HG02678 (cell line): ENCODE results near the gene KIF12.

Source experiments
- ATAC-seq: cut with Tn5 transposase; IDR thresholded peaks from one replicate; pipeline ENCODE4 v1.9.1; 2021; ENCODE audit warnings: mild to moderate bottlenecking, moderate library complexity; ENCODE audit not compliant: unreplicated experiment

Gene KIF12

DNA sequence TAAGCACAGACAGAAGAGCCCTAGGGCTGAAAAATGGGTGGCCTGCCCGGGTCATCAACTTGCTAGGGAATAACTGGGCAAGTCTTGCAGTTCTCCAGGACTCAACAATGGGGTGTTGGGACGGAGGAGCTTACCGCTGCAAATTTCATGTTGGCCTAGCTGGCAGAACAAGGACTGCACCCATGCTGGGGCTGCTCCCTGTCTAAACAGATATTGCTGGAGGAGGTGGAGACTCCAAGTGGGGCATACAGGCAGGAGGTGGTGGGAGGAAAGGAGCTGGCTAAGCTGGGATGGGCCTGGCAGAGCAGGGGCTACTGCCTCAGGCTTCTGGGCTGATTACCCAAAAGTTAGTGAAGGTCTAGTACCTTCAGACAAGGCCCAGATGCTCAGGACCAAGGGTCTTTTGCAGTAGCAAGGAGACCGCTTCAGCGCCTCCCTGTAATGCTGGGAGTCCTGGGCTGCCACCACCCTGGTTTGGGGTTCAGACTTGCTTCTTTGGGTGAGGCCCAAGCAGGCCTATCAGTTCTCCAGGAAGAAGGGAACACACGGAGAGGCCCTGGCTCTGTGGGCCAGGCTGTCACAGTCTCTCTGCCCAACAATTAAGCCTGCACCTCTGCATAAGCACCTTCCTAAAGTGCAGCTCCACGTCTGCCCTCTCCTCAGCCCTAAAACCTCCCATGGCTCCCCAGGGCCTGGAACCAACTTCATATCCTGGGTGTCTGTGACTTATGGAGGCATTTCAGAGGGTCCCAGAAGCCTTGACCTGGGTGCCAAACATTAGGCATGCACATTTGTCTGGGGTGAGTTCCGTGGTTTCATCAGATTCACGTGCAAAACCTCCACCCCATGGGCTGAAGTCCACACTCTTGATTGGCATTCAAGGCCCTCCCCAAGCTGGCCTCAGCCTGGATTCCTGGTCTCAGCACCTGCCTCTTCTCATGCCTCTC lies 24.2 kb upstream of the KIF12 start:
- no peak for ATAC-seq

DNA sequence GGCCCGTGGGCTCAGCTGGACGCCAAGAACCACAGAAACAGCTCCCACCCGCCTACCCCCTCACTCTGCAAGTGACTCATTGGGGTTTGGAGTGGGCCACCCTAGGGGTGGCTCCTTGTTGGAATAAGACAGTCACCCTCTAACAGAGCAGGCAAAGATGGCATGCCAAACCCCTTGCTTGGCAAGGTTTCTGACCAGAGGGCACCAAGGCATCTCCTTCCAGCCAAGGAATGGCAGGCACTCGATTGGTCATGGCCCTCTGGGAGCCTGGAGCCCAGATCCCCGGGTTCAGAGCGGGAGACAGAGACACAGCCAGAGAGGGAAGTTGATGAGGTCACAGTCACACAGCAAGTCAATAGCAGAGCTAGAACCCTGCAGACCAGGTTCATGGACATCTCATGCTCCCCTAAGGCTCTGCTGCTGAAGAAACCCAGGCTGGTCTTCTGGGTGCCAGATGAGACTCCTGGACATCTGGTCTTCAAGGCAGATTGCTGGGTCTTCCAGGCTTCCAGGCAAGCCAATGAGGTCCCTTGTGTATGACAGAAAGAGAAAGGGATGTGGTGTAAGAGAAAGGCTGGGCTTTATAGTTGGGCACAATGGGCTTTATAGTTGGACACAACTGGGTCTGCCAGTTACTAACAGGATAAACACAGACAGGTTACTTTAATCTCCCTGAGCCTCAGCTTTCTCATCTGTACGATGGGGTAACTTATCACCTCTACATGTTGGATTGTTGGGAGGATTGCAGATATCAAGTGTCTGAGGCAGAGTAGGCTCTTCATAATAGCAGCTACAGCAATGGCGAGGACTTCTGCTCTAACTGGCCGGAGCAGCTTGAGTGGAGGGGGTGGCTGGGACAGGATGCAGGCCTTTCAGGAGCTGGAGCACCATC lies 23.3 kb upstream of the KIF12 start:
- ATAC-seq: no peak

DNA sequence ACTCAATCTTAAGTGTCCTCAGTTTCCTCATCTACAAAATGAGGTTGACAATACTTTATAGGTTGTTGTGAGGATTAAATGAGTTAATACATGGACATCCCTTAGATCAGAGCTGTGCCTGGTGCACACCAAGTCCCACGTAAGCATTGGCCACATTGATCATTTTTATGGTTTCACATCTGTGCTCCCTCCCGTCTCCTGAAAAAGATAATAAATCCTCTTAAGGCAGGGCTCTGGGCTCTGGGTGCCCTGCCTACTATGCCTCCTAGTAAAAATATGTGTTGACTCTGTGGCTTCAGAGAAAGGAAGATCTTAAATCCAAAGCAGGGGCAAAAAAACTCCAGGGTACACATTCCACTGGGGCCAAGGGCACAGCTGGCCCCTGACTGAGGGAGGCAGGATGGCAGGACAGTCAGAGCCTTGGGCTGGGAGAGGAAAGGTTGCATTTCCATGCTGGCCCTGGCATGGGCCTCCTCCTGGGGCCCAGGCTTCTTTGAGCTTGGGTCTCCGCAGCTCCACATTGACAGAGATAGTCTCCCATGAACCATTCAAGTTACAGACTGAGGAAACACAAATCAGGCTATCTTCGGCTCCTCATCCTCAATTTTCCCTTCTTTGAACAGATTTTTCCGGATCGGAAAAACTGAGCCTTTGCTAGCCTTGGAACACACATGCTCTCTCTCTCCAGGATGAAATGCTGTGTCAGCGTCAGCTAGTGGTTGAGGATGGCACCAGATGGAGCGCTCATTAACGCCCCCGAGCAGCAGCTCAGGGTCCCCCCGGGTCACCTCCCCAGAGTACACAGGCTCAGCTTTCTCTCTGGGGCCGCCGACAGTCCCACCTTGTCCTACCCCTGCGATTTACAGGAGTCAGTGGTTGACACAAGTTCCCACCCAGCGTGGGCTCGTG lies 22.4 kb upstream of the KIF12 start:
- ATAC-seq: no peak

DNA sequence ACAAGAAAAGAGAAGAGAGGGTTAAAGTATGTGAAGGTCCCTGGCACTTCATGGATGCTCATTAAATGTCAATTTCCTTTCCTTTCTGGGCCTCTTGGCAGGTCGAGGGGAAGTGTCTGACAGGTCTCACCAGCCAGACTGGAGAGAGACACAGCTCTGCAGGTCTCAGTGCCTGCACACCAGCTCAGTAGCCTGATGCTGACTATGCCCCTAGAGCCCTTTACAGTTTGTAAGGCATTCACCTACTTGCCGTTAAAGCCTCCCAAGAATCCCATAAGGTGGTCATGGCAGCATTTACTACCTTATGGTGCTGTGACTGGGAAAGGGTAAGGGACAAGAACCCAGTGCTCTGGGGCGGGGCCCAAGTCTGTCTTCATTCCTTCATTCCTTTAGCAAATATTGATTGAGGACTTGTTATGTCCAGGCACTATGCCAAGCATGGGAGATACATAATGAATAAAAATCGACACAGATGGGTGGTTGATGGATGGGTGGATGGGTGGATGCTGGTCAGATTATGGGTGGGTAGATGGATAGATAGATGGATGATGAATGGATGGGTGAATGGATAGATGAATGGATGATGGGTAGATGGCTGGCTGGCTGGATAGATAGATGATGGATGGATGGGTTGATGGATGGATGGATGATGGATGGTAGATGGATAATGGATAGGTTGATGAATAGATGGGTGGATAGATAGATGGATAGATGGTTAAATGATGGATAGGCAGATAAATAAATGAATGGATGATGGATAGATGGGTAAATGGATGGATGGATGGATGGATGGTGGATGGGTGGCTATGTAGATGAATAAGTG lies 21.3 kb upstream of the KIF12 start:
- ATAC-seq: no peak

DNA sequence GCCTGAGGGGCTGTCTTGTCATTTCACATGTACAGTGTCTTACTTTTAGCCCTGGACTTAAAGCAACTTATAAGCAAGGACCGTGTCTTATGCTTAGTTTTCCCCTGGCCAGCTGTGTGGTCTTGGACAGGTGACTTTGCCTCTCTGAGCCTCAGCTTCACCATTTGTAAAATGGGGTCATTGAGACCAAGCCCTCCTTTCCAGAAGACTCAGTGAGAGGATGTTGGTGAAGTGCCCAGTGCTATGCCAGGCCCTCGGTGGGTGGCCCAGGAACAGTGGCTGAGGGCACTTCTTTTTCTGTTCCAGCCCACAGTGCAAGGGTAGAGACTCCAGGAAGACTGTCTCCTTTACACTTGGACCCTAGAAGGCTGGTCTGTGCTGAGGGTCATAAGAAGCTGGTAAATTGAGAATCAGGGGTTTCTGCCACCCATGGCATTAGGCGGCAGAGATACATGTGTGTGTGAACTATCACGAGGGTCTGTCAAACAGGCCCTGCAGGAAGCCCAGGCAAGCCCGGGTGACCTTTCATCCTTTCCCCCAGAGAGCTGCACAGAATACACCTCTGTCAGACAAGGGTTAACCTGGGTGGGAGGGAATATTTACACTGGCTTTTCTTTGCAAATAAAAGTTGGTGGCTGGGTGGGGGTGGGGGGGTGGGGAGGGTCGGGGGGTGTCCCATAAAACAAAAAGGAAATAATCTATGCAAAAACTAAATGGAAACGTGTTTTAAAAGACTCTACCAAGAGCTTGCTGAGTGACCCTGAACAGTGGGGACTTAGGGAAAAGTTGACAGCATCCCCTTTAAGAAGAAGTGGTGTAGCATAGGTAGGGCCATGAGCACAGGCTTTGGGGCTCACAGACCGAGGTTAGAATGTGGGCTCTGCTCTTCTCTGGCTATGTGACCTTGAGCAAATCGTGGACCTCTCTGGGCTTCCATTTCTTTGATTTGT lies 20.4 kb upstream of the KIF12 start:
- no peak for ATAC-seq

DNA sequence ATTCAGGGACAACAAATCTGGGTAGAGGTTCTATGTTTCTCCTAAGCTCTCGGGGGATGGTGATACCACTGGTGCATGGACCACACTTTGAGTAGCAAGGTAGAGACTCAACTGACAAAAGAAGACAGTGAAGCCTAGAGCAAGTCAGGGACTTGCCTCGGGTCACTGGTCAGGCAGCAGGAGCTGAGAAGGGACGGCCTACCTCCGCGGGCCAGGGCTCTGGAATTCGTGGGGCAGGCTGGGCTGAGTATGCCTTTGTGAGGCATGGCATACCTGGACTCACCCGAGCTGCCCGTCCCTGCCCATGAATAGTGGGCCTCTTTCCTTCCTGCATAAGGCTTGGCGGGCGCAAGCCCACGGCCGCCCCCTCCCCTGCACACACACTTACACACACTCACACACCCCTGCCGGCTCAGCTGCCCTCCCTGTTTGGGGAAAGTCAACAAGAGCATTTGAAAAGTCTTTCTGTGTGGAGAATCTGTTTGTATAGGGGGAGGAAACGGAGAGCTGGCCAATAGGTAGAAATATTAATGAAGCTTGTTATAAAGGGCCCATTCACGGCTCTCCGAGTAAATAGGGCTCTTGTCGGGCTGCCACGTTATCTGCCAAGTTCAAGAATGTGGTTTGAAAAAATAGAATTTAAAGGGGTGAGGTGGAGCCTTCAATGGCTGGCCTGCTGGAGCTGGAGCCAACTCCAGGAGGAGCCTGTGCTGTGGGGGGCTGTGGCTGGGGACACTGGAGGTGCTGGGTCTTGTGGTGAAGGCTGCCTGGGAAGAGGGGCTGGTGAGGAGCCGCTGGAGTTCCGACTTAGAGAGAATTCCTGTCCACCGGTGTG lies 19.1 kb upstream of the KIF12 start:
- no peak for ATAC-seq

DNA sequence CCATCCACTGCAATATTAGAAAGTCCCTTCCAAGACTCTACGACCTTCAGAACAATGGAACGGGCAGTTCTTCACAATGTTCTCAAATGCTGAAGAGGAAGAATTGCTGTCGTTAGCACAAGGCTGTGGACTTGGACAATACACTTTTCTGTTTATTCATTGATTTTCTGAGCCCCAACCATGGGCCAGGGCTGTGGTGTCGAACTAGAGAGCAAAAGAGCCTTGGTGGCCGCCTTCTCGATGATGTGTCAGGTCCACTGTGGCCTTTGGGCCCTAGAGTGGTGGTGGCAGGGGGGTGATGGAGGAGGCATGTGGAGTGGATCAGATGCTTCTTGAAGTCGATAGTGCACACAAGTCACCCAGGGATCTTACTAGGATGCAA lies 18.5 kb upstream of the KIF12 start:
- no peak for ATAC-seq

DNA sequence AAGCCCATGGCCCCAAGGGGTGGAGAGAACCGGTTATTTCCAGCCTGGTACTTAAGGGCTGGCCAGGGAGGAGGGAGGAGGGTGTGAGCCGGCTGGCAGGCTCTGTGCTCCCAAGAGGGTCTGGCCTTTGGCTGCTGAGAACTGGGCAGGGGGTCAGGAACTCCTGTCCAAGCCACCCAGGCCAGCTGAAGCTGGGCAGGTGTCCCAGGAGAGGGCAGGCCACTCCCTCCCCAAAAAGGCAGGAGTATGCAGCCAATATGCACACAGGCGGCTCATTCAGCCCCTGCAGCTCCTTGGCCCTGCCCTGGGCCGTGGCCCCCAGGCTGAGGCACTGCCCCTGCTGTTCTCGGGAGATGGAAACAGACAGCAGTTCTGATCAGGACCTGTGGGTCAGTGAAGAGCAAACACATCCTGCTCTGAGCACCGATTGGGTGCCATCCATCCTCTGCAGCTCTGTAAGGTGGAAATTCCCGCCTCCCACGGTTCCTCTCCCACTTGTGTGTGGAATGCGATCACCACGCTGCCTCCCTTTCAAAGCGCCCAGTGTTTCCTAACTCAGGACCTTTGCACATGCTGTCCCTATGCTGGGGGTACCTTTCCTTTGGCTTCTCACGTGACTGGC lies 17.1 kb upstream of the KIF12 start:
- no peak for ATAC-seq

DNA sequence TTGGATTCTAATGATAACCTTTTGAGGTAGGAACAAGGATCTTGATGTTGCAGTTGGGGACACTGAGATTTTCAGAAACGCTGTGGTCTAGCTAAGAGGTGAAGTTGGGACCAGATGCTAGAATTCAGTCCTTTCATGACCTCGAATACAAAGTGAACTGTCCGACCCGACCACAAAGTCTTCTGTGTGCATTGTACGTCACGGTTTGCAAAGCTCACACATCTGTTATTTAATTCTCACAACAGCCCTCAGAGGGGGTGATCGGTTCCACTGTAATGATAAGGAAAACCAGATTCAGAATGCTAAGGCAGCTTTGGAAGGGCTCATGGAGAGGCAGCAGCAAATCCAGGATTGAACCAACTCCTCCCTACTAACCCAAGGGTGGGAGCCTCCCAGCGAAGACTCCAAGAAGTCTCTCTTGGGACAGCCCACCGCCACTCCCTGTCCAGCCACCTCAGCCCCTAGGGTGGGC lies 16.6 kb upstream of the KIF12 start:
- ATAC-seq: no peak

DNA sequence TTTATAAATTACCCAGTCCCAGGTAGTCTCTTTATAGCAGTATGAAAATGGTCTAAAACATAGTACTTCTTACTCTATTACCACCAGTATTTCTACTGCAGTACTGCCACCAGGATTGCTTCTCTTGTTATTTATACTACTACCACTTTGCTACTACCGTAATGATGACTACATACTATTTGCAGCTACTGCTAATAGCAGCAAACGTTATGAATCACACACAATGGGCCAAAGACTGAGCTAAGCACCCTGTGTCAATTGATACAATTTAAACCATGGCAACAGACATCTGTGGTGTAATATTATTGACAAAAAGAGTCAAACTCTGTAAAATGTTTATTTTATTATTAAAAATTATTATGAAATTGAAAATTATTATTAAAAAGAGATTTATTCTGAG lies 15.3 kb upstream of the KIF12 start:
- ATAC-seq: no peak

DNA sequence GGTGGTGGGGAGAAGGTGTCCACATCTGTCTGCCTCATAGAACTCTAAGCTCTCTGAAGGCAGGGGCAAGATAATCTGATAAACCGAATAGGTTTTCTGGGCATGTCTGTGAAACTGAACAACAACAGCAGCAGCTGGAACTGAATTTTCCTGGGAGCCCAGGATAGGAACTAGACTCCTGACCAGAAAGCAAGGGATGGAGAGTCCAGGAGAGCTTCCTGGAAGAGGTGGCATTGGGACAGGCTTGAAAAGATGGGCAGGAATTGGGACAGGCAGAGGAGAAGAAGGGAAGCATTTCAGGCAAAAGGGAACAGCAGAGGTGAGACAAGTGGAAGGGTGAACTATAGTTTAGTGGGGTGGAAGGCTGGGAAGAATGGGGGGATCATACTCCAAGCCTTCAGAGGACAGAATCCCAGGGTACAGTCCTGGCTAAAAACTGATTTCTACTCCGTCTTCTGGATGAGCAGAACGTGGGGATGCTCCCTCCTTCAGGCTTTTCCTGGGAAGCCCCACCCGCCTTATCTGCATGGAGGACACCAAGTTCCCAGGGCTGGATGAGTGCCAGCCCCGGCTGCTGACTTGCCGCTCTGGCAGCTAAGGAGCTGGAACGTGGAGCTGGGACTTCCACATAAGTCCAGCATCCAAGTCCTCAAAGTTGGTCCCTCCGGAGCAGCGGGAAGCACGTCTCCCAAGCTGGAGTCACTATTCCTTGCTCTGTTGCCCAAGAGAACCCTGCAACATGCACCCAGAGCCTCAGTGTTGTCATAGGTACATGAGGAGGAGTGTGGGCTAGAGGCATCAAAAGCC lies 13.9 kb upstream of the KIF12 start:
- ATAC-seq: no peak

DNA sequence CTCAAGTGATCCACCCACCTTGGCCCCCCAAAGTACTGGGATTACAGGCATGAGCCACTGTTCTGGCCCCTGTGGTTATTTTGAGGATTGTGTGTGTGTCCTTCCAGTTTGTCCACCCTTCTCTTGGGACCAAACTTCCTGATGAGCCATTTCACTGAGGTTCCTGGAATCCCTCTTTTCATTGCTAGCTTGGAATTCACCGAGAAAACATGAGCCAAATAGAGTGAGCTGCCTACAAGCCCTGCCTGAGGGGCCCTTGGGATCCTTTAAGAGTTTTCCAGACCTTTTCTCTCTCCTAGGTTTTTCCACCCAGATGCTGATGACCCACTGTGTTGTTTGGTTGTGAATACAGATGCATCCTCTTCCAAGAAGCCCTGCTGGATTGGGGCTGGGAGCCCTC lies 13.2 kb upstream of the KIF12 start:
- no peak for ATAC-seq

DNA sequence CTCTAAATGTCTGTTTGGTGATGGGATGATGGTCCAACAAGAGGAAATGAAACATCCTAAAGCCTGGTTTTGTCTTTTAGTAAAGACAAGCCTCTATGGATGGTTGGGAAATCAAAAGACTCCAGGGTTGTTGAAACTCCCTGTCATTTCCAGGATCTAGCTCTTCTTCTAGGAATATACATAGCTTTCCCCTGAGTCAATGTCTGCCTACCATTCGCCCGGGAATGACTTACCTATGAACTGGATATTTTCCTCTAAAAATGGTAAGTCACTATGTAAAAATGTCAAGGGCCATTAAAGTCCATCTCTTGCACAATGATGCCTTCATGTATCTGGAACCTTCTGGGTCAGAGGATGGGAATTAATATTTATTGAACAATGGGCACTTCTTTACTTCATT lies 11.1 kb upstream of the KIF12 start:
- no peak for ATAC-seq

DNA sequence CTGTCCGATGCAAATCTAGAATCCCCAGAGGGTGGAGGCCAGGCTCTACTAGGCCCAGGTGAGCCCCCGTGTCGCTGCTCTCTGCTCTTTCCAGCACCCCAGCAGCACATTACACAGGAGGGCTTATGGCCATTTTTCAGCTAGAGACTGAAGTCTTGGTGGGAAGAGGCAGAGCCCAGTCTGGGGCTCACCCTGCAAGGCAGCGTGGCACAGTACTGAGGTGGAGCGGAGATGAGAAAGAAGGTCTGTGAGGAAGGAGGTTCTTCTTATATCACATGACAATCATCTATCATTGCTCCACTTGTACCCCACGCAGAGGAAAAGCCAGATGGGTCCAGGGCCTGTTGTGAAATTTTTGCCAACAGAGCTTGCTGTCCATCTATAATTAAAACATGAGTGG lies 10.0 kb upstream of the KIF12 start:
- ATAC-seq: no peak

DNA sequence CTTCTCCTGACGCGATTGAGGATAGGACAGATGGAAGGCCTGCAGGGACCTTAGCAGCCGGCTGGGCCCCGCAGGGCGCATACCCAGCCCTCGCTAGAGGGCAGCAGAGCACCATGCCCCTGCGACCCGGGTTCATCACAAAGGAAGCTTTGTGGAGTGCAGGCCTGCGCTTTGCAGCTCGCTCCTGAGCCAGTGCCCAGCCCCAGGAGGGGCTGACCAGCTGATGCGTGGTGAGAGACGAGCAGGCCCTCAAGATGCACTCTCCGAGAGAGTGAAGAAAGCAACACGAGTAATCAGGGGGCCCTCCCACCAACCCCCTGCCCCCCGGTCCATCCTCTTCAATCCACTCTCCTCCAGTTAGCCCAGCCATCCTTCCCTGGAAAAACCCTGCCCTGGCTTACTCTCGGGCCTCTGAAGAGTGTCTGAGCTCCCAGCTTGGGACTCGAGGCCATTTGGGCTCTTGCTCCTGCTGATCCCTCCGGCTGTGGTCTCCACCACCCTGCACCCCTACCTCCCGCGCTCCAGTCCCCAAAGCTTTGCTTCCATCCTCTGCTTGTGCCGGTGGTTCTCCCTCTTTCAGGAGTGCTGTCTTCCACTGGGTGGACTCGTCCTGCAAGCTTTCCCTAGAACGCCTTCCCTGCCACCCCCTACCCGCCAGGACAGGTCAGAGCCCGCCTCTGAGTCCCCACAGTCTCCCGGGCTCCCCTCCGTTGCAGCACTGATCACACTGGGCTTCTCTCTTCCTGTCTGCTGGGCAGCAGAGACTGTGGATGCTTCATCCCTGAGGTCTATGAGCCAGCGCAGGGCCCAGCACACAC lies 9.1 kb upstream of the KIF12 start:
- ATAC-seq: peak; percentile 55
